Right atrium auricular region (tissue), 2 donors: Measurements from ENCODE around the gene PALLD. TPM values are rescaled to one million over a fixed set of nuclear protein-coding genes. Genes with fewer than 3 reads are reported as not detected.

Experiments used
- DNase-seq: peaks from one replicate; pipeline ENCODE4 v3.0.0-alpha.2; 2019; ENCODE audit warnings: low spot score
- H3K27ac ChIP-seq, 2 donors: fragments of 200-600 bp; sonication (generic); 1 replicate in 1 of 2; 2 replicates in 1 of 2; pipeline ENCODE4 v1.5.1; 2016 to 2019
- H3K27me3 ChIP-seq, 2 donors: fragments of 200-600 bp; sonication (generic); one replicate each; pipeline versions ENCODE4 v1.5.1 to v1.6.0; 2017 to 2019
- H3K36me3 ChIP-seq: fragments of 200-600 bp; sonication (generic); one replicate; pipeline ENCODE4 v1.5.1; 2016
- H3K4me1 ChIP-seq, 2 donors: fragments of 200-600 bp; sonication (generic); one replicate each; pipeline versions ENCODE4 v1.5.1 to v1.6.0; 2017 to 2019
- H3K4me3 ChIP-seq, 2 donors: fragments of 200-600 bp; sonication (generic); 1 replicate in 1 of 2; 2 replicates in 1 of 2; pipeline ENCODE4 v1.5.1; 2017 to 2019; ENCODE audit warnings: mild to moderate bottlenecking in 1 of 2, moderate library complexity in 1 of 2
- H3K9me3 ChIP-seq, 2 donors: fragments of 200-600 bp; sonication (generic); one replicate each; pipeline ENCODE4 v1.5.1; 2019
- total RNA-seq, 2 donors: library from RNA; depleted of rRNA; stranded (reverse); fragments of >200 nt; gene quantifications; one replicate each; pipeline ENCODE4 v1.1.0, GENCODE V29; 2016
- TF ChIP-seq, protein P1 (sequence below), 2 donors: fragments of 200-600 bp; sonication (generic); IDR thresholded peaks; one replicate each; pipeline ENCODE4 v1.5.1; 2019; ENCODE audit warnings: antibody characterized with exemption in 2 of 2

The PALLD gene
- total RNA-seq, 2 donors from 2014 or later = 764 to 782 TPM

DNA sequence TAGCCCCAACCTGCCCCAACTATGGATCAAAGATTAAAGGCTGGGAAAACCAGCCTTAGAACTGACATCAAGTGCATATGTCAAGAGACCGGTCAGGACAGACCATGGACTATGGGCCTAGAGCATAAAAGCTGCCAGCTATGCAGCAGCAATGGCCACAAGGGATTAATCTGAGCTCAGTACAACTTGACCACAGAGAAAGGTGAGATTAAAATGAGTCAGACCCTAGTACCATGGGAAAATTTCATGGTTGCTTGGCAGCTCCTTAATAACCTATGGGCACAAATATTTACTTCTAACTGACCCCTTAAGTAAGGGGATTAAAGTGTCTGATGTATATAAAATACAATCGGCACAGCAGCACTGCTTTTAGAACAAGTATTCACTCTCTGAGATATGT, 458.8 kb downstream of the PALLD start:
- no peak overlapping the region for H3K4me3 ChIP-seq
- TF ChIP-seq, protein P1, sequence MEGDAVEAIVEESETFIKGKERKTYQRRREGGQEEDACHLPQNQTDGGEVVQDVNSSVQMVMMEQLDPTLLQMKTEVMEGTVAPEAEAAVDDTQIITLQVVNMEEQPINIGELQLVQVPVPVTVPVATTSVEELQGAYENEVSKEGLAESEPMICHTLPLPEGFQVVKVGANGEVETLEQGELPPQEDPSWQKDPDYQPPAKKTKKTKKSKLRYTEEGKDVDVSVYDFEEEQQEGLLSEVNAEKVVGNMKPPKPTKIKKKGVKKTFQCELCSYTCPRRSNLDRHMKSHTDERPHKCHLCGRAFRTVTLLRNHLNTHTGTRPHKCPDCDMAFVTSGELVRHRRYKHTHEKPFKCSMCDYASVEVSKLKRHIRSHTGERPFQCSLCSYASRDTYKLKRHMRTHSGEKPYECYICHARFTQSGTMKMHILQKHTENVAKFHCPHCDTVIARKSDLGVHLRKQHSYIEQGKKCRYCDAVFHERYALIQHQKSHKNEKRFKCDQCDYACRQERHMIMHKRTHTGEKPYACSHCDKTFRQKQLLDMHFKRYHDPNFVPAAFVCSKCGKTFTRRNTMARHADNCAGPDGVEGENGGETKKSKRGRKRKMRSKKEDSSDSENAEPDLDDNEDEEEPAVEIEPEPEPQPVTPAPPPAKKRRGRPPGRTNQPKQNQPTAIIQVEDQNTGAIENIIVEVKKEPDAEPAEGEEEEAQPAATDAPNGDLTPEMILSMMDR (IDR thresholded peaks at IDR 0.05) = no peak
- no peaks in the 10 kb centered on the region for H3K36me3 ChIP-seq
- no peaks in the 10 kb centered on the region for H3K27me3 ChIP-seq
- no peak overlapping the region for H3K27ac ChIP-seq
- no peaks in the 10 kb centered on the region for H3K9me3 ChIP-seq
- peaks cover 0 to 8% of the 10 kb centered on the region in 2 donors for H3K4me1 ChIP-seq
- no peak for DNase-seq

DNA sequence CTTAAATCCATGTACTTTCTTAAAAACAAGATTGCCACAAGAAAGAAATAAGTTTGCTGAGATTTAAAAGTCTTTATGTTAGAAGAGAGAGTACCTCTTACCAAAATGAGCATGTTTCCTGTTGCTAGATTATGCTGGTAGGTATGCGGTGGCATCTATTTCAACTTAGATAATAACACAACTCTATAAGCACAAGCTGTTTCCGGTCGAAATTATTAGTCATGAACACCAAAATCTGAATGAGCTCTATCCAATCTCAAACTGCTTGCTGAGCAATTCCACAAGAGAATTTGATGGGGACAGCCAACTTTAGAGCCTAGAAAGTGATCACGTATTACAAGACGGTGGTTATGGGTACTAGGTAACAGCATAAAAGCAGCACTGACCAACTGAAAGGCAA, 463.9 kb downstream of the PALLD start:
- TF ChIP-seq, protein P1 (IDR thresholded peaks at IDR 0.05) = no peak
- no peaks in the 10 kb centered on the region for H3K27me3 ChIP-seq
- H3K27ac ChIP-seq = no peak overlapping the region
- DNase-seq = no peak
- no peaks in the 10 kb centered on the region for H3K9me3 ChIP-seq
- no peaks in the 10 kb centered on the region for H3K4me1 ChIP-seq
- no peaks in the 10 kb centered on the region for H3K36me3 ChIP-seq
- no peak overlapping the region for H3K4me3 ChIP-seq

DNA sequence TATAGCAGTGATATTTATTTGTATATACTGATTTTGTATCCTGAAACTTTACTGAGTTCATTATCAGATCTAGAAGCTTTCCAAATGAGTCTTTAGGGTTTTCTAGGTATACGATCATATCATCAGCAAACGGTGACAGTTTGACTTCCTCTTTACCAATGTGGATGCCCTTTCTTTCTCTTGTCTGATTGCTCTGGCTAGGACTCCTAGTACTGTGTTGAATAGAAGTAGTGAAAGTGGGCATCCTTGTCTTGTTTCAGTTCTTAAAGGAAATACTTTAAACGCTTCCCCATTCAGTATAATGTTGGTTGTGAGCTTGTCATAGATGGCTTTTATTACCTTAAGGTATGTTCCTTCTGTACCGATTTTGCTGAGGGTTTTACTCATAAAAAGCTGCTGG, 475.7 kb downstream of the PALLD start:
- DNase-seq = no peak
- Histone ChIP-seq H3K4me3 (no peak overlapping the region), H3K9me3 (no peaks in the 10 kb centered on the region), H3K4me1 (no peaks in the 10 kb centered on the region), H3K27me3 (no peaks in the 10 kb centered on the region), H3K36me3 (peaks cover 24% of the 10 kb centered on the region), H3K27ac (no peak overlapping the region)
- TF ChIP-seq, protein P1 (IDR thresholded peaks at IDR 0.05) = no peak

Other genes with a start within 250 kb of the PALLD start
- 10 to 100 TPM in 1 of 2 donors, 1 to 10 TPM in 1; 9.2 to 10.7 TPM for gene DDX60, start 178.3 kb upstream of the PALLD start, total RNA-seq
- gene DDX60L, start 16.6 kb upstream of the PALLD start, total RNA-seq = 1 to 10 TPM; 6.3 to 7.7 TPM